B cell (primary cell): Measurements from ENCODE around the gene TNPO2. TPM values are rescaled to one million over a fixed set of nuclear protein-coding genes. Genes with fewer than 3 reads are reported as not detected.

ENCODE experiments used
- ATAC-seq: fragments of 200-7000 bp; cut with Tn5 transposase; one replicate; pipeline ENCODE4 v1.10.0; 2021; ENCODE audit warnings: low read depth, mild to moderate bottlenecking, moderate number of reproducible peaks, moderate library complexity
- CTCF ChIA-PET: fragments of 350-600 bp; sonication (Branson Sonifier 250); formaldehyde crosslinking; loops from one replicate; lab custom pipeline; 2021; ENCODE audit warnings: antibody characterized with exemption, inconsistent platforms; lab: Charles Lee
- POLR2A ChIA-PET: fragments of 350-600 bp; sonication (Branson Sonifier 250); formaldehyde crosslinking; loops from one replicate; lab custom pipeline; 2021; ENCODE audit warnings: antibody characterized with exemption; lab: Charles Lee
- DNase-seq: peaks from one replicate; pipeline ENCODE4 v3.0.0; 2013
- H2AFZ ChIP-seq: 2 replicates; pipeline ENCODE4 v1.6.1; 2012; ENCODE audit warnings: mild to moderate bottlenecking, low read depth, low read length; ENCODE audit not compliant: insufficient read depth, poor library complexity, severe bottlenecking
- H3K27ac ChIP-seq, 2 donors: 1 replicate in 1 of 2; 2 replicates in 1 of 2; pipeline ENCODE4 v1.5.1; 2012 to 2013; ENCODE audit warnings: low read length in 2 of 2, mild to moderate bottlenecking in 2 of 2, moderate library complexity in 1 of 2
- H3K27me3 ChIP-seq, 4 experiments: fragments of 200-600 bp in 1 of 4; sonication (generic) in 1 of 4; replicated peaks in 1 of 4; 1 replicate in 2 of 4; 2 replicates in 2 of 4; pipeline versions ENCODE4 v1.6.1 to v1.7.0; 2013 to 2016; ENCODE audit warnings: low read length in 3 of 4, mild to moderate bottlenecking in 2 of 4, mixed read lengths in 1 of 4, moderate library complexity in 1 of 4; ENCODE audit not compliant: insufficient read depth in 4 of 4, control insufficient read depth in 3 of 4; ENCODE audit errors: control extremely low read depth in 1 of 4
- H3K36me3 ChIP-seq, 2 experiments: replicated peaks in 1 of 2; 1 replicate in 1 of 2; 2 replicates in 1 of 2; pipeline versions ENCODE4 v1.6.1 to v1.7.1; 2013; ENCODE audit warnings: low read length in 1 of 2; ENCODE audit not compliant: insufficient read depth in 2 of 2, control insufficient read depth in 1 of 2; ENCODE audit errors: control extremely low read depth in 1 of 2, extremely low read depth in 1 of 2
- H3K4me1 ChIP-seq, 2 donors: fragments of 200-600 bp in 1 of 2; sonication (generic) in 1 of 2; 1 replicate in 1 of 2; 2 replicates in 1 of 2; pipeline versions ENCODE4 v1.5.1 to v1.6.1; 2013 to 2017; ENCODE audit warnings: low read length in 2 of 2; ENCODE audit not compliant: control insufficient read depth in 2 of 2, insufficient read depth in 2 of 2
- H3K4me2 ChIP-seq: replicated peaks from 2 replicates; pipeline ENCODE3; 2012; ENCODE audit warnings: mild to moderate bottlenecking, low read depth, low read length; ENCODE audit not compliant: poor library complexity, severe bottlenecking
- H3K4me3 ChIP-seq, 5 experiments: fragments of 200-600 bp in 1 of 5; sonication (generic) in 1 of 5; 1 replicate in 3 of 5; 2 replicates in 2 of 5; pipeline versions ENCODE4 v1.5.1 to v1.7.0; 2011 to 2016; ENCODE audit warnings: low read length in 4 of 5, mild to moderate bottlenecking in 4 of 5, low read depth in 2 of 5, control low read depth in 1 of 5, moderate library complexity in 1 of 5; ENCODE audit not compliant: insufficient read depth in 1 of 5; ENCODE audit errors: control extremely low read depth in 1 of 5, extremely low read depth in 1 of 5
- H3K79me2 ChIP-seq: fragments of 200-600 bp; sonication (generic); one replicate; pipeline ENCODE4 v1.6.0; 2016; ENCODE audit warnings: low read length; ENCODE audit not compliant: control insufficient read depth, insufficient read depth
- H3K9ac ChIP-seq: fragments of 200-600 bp; sonication (generic); 2 replicates; pipeline ENCODE4 v1.6.1; 2017; ENCODE audit warnings: mild to moderate bottlenecking, low read length, moderate library complexity
- H3K9me3 ChIP-seq, 3 donors: one replicate each; pipeline versions ENCODE4 v1.6.1 to v1.7.1; 2013; ENCODE audit warnings: low read length in 2 of 3; ENCODE audit not compliant: control insufficient read depth in 2 of 3, insufficient read depth in 1 of 3; ENCODE audit errors: control extremely low read depth in 1 of 3
- H4K20me1 ChIP-seq: 2 replicates; pipeline ENCODE4 v1.6.0; 2012; ENCODE audit warnings: mild to moderate bottlenecking, low read length; ENCODE audit not compliant: insufficient read depth, control insufficient read depth, poor library complexity, severe bottlenecking
- H3K27ac Mint-ChIP-seq: one replicate; pipeline ENCODE4 v1.8.0; 2021; ENCODE audit warnings: mixed read lengths
- H3K27me3 Mint-ChIP-seq: one replicate; pipeline ENCODE4 v1.8.0; 2021; ENCODE audit warnings: mixed read lengths
- H3K4me1 Mint-ChIP-seq: one replicate; pipeline ENCODE4 v1.8.0; 2021; ENCODE audit warnings: mixed read lengths
- H3K4me3 Mint-ChIP-seq: one replicate; pipeline ENCODE4 v1.8.0; 2021; ENCODE audit warnings: mixed read lengths
- H3K9me3 Mint-ChIP-seq: one replicate; pipeline ENCODE4 v1.8.0; 2022; ENCODE audit warnings: mixed read lengths; ENCODE audit not compliant: insufficient read depth
- CTCF ChIP-seq: fragments of 200-600 bp; IDR thresholded peaks from one replicate; pipeline ENCODE4 v1.8.0; 2022; ENCODE audit warnings: antibody characterized with exemption, mild to moderate bottlenecking
- EZH2 ChIP-seq: IDR thresholded peaks from 2 replicates; pipeline ENCODE4 v1.6.1; 2012; ENCODE audit warnings: borderline replicate concordance, low read depth, mild to moderate bottlenecking, moderate library complexity, low read length; ENCODE audit not compliant: insufficient read depth, poor library complexity, severe bottlenecking
- WGBS: methylation state at CpG from one replicate; pipeline ENCODE4 v1.1.5; 2013; ENCODE audit warnings: missing lambda C conversion rate; ENCODE audit not compliant: insufficient coverage; 5-methylcytosine and 5-hydroxymethylcytosine counted together
- intact Hi-C: fragments of 100-400 bp; cut with micrococcal nuclease; formaldehyde crosslinking; loops from one replicate; pipeline ENCODE4 v1.10.0; 2022
- polyA plus RNA-seq: library from polyadenylated mRNA; depleted of rRNA; stranded (reverse); fragments of >200 nt; gene quantifications from 2 replicates; pipeline ENCODE4 v1.2.3, GENCODE V29; 2012
- total RNA-seq, 2 donors: library from RNA; stranded (reverse); fragments of 120-200 nt in 1 of 2; gene quantifications; 1 replicate in 1 of 2; 2 replicates in 1 of 2; pipeline versions ENCODE4 v1.2.3 to v1.2.4, GENCODE V29; 2013 to 2022

Gene TNPO2
- total and polyA plus RNA-seq, 2 donors (not counting 1 experiment from before 2014, with no cell fraction given) = 73.7 to 85.6 TPM

- peaks cover 56% of the 10 kb centered on the region for H4K20me1 ChIP-seq
- H3K4me1 Mint-ChIP-seq = peaks cover 23% of the 10 kb centered on the region
These were observed 47.8 kb downstream of the TNPO2 start for GRCh38 chr19:12675940-12676339.

More at GRCh38 chr19:12675940-12676339, 47.8 kb downstream of the TNPO2 start:
- H3K36me3 ChIP-seq = peaks cover 6 to 64% of the 10 kb centered on the region in 2 experiments
- H3K27ac ChIP-seq = no peak overlapping the region
- H3K9ac ChIP-seq = no peak overlapping the region
- H3K9me3 ChIP-seq = no peaks in the 10 kb centered on the region
- no peaks in the 10 kb centered on the region for H3K27me3 ChIP-seq
- H2AFZ ChIP-seq = no peak overlapping the region
- H3K27me3 Mint-ChIP-seq = no peaks in the 10 kb centered on the region
- TF ChIP-seq CTCF (no peak), EZH2 (no peak)
- no peaks in the 10 kb centered on the region for H3K9me3 Mint-ChIP-seq
- CTCF ChIA-PET = interaction anchor here (0.6 to 4.6 kb wide), 15 partner anchors 10 to 327 kb away, joined by 3 to 30 read pairs (median 4); partner anchors contain the start of genes FBXW9, MAN2B1 and WDR83
- no peak for DNase-seq
- no peak overlapping the region for H3K4me2 ChIP-seq
- intact Hi-C loops = loop anchor here (1.0 kb wide), 2 partner anchors 112 to 171 kb away; no protein-coding TSS in a partner anchor
- H3K4me3 Mint-ChIP-seq = no peak overlapping the region
- 94% methylated on average over 15 of the region's 15 CpGs for WGBS
- POLR2A ChIA-PET = interaction anchor here (0.8 kb wide), 1 partner anchor 20 kb away, joined by 3 read pairs; the partner anchor contains the start of gene FBXW9
- no peak overlapping the region for H3K27ac Mint-ChIP-seq
- H3K4me1 ChIP-seq = peaks cover 9 to 16% of the 10 kb centered on the region in 2 donors
- peaks cover 53% of the 10 kb centered on the region for H3K79me2 ChIP-seq
- no peak overlapping the region for H3K4me3 ChIP-seq
- ATAC-seq = no peak
